Upper lobe of left lung (tissue), 4 donors: ENCODE data around the gene CCZ1B.
"Not testable (repeated sequence)": the region's sequence is repeated elsewhere in the genome, so short reads cannot be mapped to it uniquely, and the experiment has no call there.

ENCODE experiments used
- POLR2A ChIP-seq, 4 donors: fragments of 450-650 bp; IDR thresholded peaks; one replicate each; pipeline ENCODE4 v1.5.1; 2016 to 2017; ENCODE audit warnings: antibody characterized with exemption in 4 of 4, mild to moderate bottlenecking in 2 of 4
- POLR2AphosphoS5 ChIP-seq, 2 donors: sonication (generic); formaldehyde crosslinking; IDR thresholded peaks; one replicate each; pipeline ENCODE4 v1.5.1; 2017; ENCODE audit warnings: antibody characterized with exemption in 2 of 2
- TF ChIP-seq, protein P1 (sequence below), 6 experiments: fragments of 450-650 bp in 4 of 6; fragments of 200-600 bp in 2 of 6; sonication (generic) in 2 of 6; IDR thresholded peaks; one replicate each; pipeline ENCODE4 v1.5.1; 2016 to 2019; ENCODE audit warnings: antibody characterized with exemption in 6 of 6

DNA sequence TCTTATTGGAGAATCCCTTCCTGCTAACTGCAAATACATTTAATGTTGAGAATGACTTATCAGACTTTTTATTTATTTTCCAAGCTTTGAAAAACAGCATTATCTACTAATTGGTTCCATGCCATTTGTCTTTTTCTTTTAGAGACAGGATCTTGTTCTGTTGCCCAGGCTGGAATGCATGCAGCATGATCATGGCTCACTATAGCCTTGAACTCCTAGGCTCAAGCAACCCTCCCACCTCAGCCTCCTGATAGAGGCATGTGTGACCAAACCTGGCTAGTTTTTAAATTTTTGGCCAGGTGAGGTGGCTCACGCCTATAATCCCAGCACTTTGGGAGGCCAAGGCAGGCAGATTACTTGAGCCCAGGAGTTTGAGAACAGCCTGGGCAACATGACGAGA lies 13.1 kb downstream of the CCZ1B start:
- TF ChIP-seq, protein P1, sequence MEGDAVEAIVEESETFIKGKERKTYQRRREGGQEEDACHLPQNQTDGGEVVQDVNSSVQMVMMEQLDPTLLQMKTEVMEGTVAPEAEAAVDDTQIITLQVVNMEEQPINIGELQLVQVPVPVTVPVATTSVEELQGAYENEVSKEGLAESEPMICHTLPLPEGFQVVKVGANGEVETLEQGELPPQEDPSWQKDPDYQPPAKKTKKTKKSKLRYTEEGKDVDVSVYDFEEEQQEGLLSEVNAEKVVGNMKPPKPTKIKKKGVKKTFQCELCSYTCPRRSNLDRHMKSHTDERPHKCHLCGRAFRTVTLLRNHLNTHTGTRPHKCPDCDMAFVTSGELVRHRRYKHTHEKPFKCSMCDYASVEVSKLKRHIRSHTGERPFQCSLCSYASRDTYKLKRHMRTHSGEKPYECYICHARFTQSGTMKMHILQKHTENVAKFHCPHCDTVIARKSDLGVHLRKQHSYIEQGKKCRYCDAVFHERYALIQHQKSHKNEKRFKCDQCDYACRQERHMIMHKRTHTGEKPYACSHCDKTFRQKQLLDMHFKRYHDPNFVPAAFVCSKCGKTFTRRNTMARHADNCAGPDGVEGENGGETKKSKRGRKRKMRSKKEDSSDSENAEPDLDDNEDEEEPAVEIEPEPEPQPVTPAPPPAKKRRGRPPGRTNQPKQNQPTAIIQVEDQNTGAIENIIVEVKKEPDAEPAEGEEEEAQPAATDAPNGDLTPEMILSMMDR (IDR thresholded peaks at IDR 0.05): not testable (repeated sequence)
- TF ChIP-seq POLR2AphosphoS5, POLR2A (IDR thresholded peaks at IDR 0.05): not testable (repeated sequence)
